ENCODE data around the gene GNG7.
"Not testable (repeated sequence)": the region's sequence is repeated elsewhere in the genome, so short reads cannot be mapped to it uniquely, and the experiment has no call there.

GNG7 gene

GRCh38 chr19:2663920-2664571 lies 38.4 kb downstream of the GNG7 start:
- Histone ChIP-seq H3K9ac (ENCODE audit: insufficient read length) (no peak overlapping the region), H3K27ac (no peak overlapping the region), H3K4me3 (no peak overlapping the region), H3K9me3 (ENCODE audit: low read depth, low read length) (no peaks in the 10 kb centered on the region), H3K36me3 (ENCODE audit: insufficient read depth, low read length) (no peaks in the 10 kb centered on the region)
- no peak for DNase-seq (ENCODE audit: low read depth, low spot score)
- TF ChIP-seq POLR2AphosphoS5 (IDR thresholded peaks at IDR 0.05; ENCODE audit: borderline replicate concordance, low read depth, low read length) (no peak), EZH2 (IDR thresholded peaks at IDR 0.05) (no peak), FOXP2 (optimal IDR thresholded peaks at IDR 0.05; ENCODE audit: control extremely low read depth, extremely low read length, insufficient read depth) (no peak)

- Histone ChIP-seq H3K36me3 (ENCODE audit: insufficient read depth, low read length) (no peaks in the 10 kb centered on the region), H3K9me3 (ENCODE audit: low read depth, low read length) (no peaks in the 10 kb centered on the region), H3K27ac (no peak overlapping the region), H3K9ac (ENCODE audit: insufficient read length) (no peak overlapping the region), H3K4me3 (no peak overlapping the region)
- no peak for DNase-seq (ENCODE audit: low read depth, low spot score)
- TF ChIP-seq POLR2AphosphoS5 (IDR thresholded peaks at IDR 0.05; ENCODE audit: borderline replicate concordance, low read depth, low read length) (no peak), FOXP2 (optimal IDR thresholded peaks at IDR 0.05; ENCODE audit: control extremely low read depth, extremely low read length, insufficient read depth) (no peak), EZH2 (IDR thresholded peaks at IDR 0.05) (no peak)
Observed at GRCh38 chr19:2661615-2662014, 40.9 kb downstream of the GNG7 start.

- Histone ChIP-seq H3K27ac (no peak overlapping the region), H3K4me3 (no peak overlapping the region), H3K9ac (ENCODE audit: insufficient read length) (no peak overlapping the region), H3K9me3 (ENCODE audit: low read depth, low read length) (no peaks in the 10 kb centered on the region), H3K36me3 (ENCODE audit: insufficient read depth, low read length) (no peaks in the 10 kb centered on the region)
- TF ChIP-seq EZH2 (IDR thresholded peaks at IDR 0.05) (no peak), FOXP2 (optimal IDR thresholded peaks at IDR 0.05; ENCODE audit: control extremely low read depth, extremely low read length, insufficient read depth) (no peak), POLR2AphosphoS5 (IDR thresholded peaks at IDR 0.05; ENCODE audit: borderline replicate concordance, low read depth, low read length) (no peak)
- DNase-seq (ENCODE audit: low read depth, low spot score): no peak
Observed at GRCh38 chr19:2659856-2660432, 42.5 kb downstream of the GNG7 start.

- Histone ChIP-seq H3K9ac (ENCODE audit: insufficient read length) (no peak overlapping the region), H3K27ac (no peak overlapping the region), H3K9me3 (ENCODE audit: low read depth, low read length) (no peaks in the 10 kb centered on the region), H3K36me3 (ENCODE audit: insufficient read depth, low read length) (no peaks in the 10 kb centered on the region), H3K4me3 (no peak overlapping the region)
- DNase-seq (ENCODE audit: low read depth, low spot score): no peak
- no peak for TF ChIP-seq FOXP2 (optimal IDR thresholded peaks at IDR 0.05; ENCODE audit: control extremely low read depth, extremely low read length, insufficient read depth)
- TF ChIP-seq EZH2 (IDR thresholded peaks at IDR 0.05): no peak
- TF ChIP-seq POLR2AphosphoS5 (IDR thresholded peaks at IDR 0.05; ENCODE audit: borderline replicate concordance, low read depth, low read length): no peak
Observed at GRCh38 chr19:2656533-2656932, 46.0 kb downstream of the GNG7 start.

- Histone ChIP-seq H3K9me3 (ENCODE audit: low read depth, low read length) (no peaks in the 10 kb centered on the region), H3K9ac (ENCODE audit: insufficient read length) (no peak overlapping the region), H3K36me3 (ENCODE audit: insufficient read depth, low read length) (no peaks in the 10 kb centered on the region), H3K27ac (no peak overlapping the region), H3K4me3 (no peak overlapping the region)
- DNase-seq (ENCODE audit: low read depth, low spot score): no peak
- TF ChIP-seq POLR2AphosphoS5 (IDR thresholded peaks at IDR 0.05; ENCODE audit: borderline replicate concordance, low read depth, low read length): no peak
- TF ChIP-seq FOXP2 (optimal IDR thresholded peaks at IDR 0.05; ENCODE audit: control extremely low read depth, extremely low read length, insufficient read depth): no peak
- no peak for TF ChIP-seq EZH2 (IDR thresholded peaks at IDR 0.05)
Observed at GRCh38 chr19:2653710-2654707, 48.5 kb downstream of the GNG7 start.

- TF ChIP-seq FOXP2 (optimal IDR thresholded peaks at IDR 0.05; ENCODE audit: control extremely low read depth, extremely low read length, insufficient read depth): no peak
- no peak for TF ChIP-seq POLR2AphosphoS5 (IDR thresholded peaks at IDR 0.05; ENCODE audit: borderline replicate concordance, low read depth, low read length)
- no peak for TF ChIP-seq EZH2 (IDR thresholded peaks at IDR 0.05)
- no peak overlapping the region for H3K4me3 ChIP-seq
Observed at GRCh38 chr19:2653218-2653617, 49.3 kb downstream of the GNG7 start.

GRCh38 chr19:2652504-2653099 lies 49.9 kb downstream of the GNG7 start:
- no peaks in the 10 kb centered on the region for H3K36me3 ChIP-seq (ENCODE audit: insufficient read depth, low read length)
- TF ChIP-seq FOXP2 (optimal IDR thresholded peaks at IDR 0.05; ENCODE audit: control extremely low read depth, extremely low read length, insufficient read depth) (no peak), POLR2AphosphoS5 (IDR thresholded peaks at IDR 0.05; ENCODE audit: borderline replicate concordance, low read depth, low read length) (no peak), EZH2 (IDR thresholded peaks at IDR 0.05) (no peak)
- no peak overlapping the region for H3K4me3 ChIP-seq
- H3K9ac ChIP-seq (ENCODE audit: insufficient read length): no peak overlapping the region
- H3K27ac ChIP-seq: no peak overlapping the region
- no peaks in the 10 kb centered on the region for H3K9me3 ChIP-seq (ENCODE audit: low read depth, low read length)
- DNase-seq (ENCODE audit: low read depth, low spot score): no peak

More at GRCh38 chr19:2653218-2653617, 49.3 kb downstream of the GNG7 start:
- no peak overlapping the region for H3K9ac ChIP-seq (ENCODE audit: insufficient read length)
- no peaks in the 10 kb centered on the region for H3K36me3 ChIP-seq (ENCODE audit: insufficient read depth, low read length)
- no peak overlapping the region for H3K27ac ChIP-seq
- DNase-seq (ENCODE audit: low read depth, low spot score): no peak
- no peaks in the 10 kb centered on the region for H3K9me3 ChIP-seq (ENCODE audit: low read depth, low read length)

GRCh38 chr19:2651002-2651733 lies 51.3 kb downstream of the GNG7 start:
- H3K9me3 ChIP-seq (ENCODE audit: low read depth, low read length); H3K9ac ChIP-seq (ENCODE audit: insufficient read length); H3K27ac ChIP-seq; H3K36me3 ChIP-seq (ENCODE audit: insufficient read depth, low read length); H3K4me3 ChIP-seq; DNase-seq (ENCODE audit: low read depth, low spot score): not testable (repeated sequence)
